Skeletal muscle cell (primary cell): ENCODE measurements around the gene ST6GALNAC3.
"Not testable (repeated sequence)": the region's sequence is repeated elsewhere in the genome, so short reads cannot be mapped to it uniquely, and the experiment has no call there.

Source experiments
- DNase-seq: peaks from one replicate; pipeline ENCODE4 v3.0.0-alpha.2; 2010; ENCODE audit warnings: low read depth
- H3K4me3 ChIP-seq: 2 replicates; pipeline ENCODE4 v1.5.1; 2011; ENCODE audit warnings: low read depth, mild to moderate bottlenecking, control low read depth, low read length, moderate library complexity

ST6GALNAC3 gene

DNA sequence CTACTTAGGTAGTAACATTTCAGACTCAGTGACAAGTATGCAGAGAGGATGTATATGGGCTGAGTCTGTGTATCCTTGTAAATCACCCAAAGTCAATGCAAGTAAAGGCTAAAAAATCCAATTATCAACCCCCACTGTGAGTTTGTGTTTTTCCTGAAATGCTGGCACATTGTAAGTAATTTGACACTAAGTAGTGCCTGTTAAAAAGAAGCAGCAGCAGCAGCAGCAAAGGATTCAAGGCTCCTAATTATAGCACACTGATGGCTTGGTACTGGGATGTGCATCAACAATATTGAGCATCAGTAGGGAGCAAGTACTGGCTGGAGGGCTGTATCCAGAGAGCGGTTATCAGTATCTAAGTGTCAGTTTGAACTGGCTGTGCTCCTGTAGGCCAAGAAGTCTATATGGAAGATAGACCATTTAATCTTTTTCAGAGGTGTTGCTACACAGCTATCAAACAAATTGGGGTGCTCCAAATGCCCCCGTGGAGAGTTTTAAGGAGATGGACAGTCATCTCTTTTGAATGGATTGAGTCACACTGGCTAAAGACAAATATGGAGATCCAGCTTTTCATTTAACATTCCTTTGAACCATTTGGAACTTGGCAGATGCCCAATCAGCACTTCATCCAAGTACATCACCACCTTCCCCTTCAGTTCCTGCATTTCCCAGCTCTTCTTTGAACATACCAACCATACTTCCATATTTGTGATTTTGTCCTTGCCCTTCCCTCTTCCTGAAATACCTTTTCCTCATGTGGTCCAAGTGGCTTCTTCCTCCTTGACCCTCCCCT lies 551.5 kb downstream of the ST6GALNAC3 start:
- DNase-seq: no peak
- H3K4me3 ChIP-seq: no peak overlapping the region

DNA sequence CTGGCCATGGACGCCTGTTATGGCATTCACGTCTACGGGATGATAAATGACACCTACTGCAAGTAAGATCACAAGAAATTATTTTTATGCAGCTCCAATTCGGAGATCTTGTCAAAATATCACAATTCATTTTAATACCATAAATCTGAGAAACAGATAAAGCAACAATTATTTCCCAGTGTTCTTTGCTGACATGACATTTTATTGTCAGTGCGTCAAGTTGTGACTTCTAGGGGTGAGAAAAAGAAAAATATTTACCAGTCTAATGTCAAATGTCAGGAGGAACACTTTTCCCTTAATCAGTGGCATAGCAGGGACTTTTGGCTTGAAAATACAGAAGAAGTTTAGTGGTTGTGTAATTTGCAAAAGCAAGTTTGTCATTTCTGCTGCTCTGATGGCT lies 553.0 kb downstream of the ST6GALNAC3 start:
- DNase-seq: no peak
- no peak overlapping the region for H3K4me3 ChIP-seq

DNA sequence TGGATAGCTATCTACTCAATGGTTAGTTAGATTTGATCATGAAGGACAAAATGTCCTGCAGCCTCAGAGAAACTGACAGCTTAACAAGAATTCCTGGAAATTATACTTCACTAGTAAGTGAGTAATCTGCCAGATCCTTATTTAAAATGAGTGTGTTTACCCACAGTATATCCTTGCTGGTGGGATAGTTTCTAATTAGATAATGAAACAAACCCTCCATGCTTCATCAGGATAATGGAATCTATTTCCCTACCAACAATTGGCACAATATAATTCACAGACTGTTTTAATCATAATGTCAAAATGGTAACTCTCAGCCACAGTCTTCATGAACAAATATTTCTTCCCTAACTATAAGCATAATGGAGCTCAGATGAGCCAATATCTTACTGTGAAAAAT lies 553.4 kb downstream of the ST6GALNAC3 start:
- no peak overlapping the region for H3K4me3 ChIP-seq
- no peak for DNase-seq

DNA sequence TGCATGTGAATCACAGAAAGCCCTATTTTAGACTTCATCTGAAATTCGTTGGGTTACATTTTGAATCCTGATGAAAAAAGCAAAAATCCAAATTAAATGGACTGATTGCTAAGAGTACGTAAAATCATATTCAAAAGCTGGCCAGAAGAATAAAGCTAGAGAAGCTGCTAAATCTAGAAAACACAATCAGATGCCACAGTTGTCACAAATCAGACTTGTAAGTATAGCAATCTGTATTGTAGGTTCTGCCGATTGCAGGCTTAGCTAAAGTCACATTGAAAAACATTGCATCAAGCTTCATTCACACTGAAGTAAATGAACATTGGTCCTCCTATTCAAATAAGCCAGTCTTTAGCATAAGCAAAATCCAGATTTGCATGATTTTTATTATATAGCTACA lies 557.6 kb downstream of the ST6GALNAC3 start:
- no peak for DNase-seq
- no peak overlapping the region for H3K4me3 ChIP-seq

DNA sequence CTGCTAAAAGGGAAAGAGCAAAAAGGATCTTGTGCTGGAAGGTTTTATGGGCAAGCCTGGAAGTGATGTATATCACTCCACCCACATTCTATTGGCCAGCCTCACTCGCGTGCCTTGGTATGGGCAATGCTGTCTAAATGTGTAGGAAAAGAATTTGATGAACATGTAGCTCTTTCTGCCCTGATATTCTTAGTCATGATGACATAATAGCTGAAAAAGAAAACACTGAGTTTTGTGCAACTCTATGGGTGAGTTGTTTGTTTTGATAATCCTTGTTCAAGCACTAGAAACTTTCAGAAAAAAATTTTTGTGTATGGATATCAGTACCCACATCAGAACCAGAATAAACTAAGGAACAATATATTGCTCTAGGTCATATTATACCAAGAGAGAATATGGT lies 561.2 kb downstream of the ST6GALNAC3 start:
- peak; percentile 12 for DNase-seq
- H3K4me3 ChIP-seq: no peak overlapping the region

DNA sequence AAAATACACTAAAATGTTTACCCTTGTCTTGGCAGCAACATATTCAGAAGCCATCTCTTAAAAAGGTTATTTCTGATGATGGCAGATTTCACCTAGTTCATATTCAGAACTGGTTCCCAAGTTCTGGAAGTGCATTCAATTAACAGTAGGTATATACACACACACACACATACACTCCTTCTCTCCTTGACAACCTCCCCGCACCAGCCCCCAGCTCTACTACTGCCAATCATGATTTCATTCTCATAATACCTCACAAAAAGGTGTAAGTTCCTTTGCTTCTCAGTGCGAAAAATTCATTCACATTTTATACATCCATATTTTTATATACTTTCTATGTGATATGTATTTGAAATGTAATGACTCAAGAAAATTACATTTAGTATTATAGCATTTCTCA lies 564.6 kb downstream of the ST6GALNAC3 start:
- no peak for DNase-seq
- no peak overlapping the region for H3K4me3 ChIP-seq

DNA sequence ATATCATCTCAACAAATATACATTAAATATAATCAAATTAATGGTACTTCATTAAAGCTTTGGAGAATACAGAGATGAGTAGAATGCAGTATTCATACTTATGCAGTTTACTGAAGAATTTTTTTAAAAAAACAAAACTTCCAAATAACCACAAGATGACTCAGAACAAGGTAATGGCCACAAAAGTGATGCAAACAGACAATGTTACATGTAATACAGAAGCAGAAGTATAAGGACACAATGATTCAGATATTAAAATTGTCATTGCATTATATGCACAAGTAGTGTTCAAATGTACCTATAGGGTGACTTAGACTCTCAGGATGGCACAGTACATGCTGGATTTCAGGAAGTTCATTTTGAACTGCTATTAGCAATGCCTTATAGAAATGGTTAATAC lies 565.5 kb downstream of the ST6GALNAC3 start:
- no peak overlapping the region for H3K4me3 ChIP-seq

DNA sequence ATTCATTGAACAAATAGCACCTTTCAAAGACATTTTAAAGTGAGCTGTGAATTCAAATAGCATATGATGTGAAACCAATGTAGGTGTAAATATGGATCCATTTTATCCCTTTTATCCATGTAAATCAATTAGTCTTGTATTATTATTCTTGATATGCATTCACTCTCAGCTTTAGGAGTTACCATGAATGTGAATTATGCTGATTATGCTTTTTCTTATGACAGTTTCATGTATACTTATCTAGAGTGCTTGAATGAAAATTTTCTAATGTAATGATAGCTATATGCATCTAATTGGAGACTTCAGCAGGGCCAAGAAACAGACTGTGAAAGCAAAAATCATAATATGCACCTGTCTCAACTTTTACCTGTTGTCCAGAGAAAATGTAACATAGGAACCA lies 566.2 kb downstream of the ST6GALNAC3 start:
- no peak for DNase-seq

More for the DNA sequence above, 565.5 kb downstream of the ST6GALNAC3 start:
- DNase-seq: peak; percentile 24

DNA sequence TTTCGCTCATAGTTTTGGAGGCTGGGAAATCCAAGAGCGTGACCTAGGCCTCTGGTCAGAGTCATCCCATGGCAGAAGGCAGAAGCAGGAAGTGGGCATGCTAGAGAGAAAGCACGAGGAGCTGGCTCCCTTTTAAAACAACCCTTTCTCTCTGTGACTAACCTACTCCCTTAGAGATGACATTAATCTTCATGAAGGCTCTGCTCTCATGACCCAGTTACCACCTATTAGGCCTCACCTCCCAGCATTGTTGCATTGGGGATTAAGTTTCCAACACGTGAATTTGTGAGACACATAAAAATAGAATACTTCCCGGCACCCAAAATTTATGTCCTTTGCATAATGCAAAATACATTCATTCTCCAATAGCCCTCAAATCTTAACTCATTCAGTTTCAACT lies 569.6 kb downstream of the ST6GALNAC3 start:
- DNase-seq: no peak
- no peak overlapping the region for H3K4me3 ChIP-seq

More for the DNA sequence above, 566.2 kb downstream of the ST6GALNAC3 start:
- H3K4me3 ChIP-seq: no peak overlapping the region

DNA sequence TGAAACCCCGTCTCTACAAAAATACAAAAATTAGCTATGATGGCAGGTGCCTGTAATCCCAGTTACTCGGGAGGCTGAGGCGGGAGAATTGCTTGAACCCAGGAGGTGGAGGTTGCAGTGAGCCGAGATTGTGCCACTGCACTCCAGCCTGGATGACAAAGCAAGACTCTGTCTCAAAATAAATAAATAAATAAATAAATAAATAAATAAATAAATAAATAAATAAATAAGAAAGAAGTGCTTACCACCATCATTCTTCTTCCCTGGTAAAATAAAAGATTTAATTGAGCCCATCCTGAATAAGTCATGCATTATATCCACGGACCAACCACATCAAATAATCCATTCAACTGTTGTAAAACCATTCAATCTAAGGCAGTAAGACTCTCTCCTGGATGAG lies 578.3 kb downstream of the ST6GALNAC3 start:
- H3K4me3 ChIP-seq, DNase-seq: not testable (repeated sequence)

DNA sequence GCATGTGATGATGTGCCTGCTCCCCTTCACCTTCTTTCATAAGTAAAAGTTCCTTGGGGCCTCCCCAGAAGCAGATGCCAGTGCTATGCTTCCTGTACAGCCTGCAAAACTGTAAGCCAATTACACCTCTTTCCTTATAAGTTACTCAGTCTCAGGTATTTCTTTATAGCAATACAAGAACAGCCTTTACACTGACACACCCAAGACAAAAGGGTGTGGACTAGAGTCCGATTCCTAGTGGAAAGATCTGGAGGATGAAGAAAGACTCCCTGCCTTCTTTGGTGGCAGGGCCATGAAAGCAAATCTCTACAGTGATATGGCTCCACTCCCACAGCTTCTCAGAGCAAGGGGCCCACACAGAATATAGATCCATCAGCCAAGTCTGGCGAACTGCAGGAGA lies 583.1 kb downstream of the ST6GALNAC3 start:
- DNase-seq: no peak
- H3K4me3 ChIP-seq: no peak overlapping the region

DNA sequence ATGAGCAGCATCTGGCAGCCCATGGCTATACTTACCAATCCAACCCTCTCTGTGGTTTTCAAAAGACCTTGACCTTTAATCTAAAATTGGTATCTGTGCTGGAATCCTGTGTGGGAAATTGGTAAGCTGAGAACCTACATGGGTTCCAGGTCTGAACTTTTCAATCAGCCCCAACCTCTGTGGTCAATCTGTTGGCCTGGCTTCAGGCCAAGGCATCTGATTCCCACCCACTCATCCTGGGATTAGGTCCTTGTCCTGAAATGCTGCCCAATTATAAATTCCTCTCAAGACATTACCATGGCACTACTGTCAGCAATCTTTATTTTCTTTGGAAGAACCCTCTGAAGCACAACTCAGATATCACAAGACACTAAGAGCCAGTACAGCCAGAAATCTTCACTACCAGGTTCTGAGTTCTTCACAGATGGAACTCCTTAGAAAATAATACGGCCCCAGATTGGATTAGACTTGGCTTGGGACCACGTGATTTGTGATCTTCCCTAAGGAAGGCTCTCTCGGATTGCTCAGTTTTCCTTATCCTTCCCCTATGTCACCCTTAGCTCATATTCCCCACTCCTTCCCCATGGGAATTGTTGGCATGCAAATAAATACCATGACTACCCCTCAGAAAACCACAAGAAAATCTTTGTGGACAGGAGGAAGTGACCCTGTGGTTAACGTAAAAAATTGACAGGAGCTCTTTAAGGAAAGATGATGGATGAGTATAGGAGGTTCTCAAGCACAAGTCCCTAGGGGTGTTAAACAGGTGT lies 584.8 kb downstream of the ST6GALNAC3 start:
- no peak overlapping the region for H3K4me3 ChIP-seq
- peak; percentile 20 for DNase-seq

DNA sequence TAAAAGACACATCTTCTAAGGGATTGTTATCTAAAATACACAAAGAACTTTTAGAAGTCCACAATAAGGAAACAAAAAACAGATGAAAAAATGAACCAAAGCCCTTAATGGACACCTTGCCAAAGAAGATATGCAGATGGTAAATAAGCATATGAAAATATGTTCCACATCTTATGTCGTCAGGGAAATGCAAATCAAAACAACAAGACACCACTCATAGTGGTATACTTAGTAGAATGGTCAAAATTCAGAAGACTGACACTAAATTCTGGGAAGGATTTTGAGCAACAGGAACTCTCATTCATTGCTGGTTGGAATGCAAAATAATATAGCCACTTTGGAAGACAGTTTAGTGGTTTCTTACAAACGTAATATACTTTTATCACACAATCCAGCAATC lies 587.0 kb downstream of the ST6GALNAC3 start:
- H3K4me3 ChIP-seq: no peak overlapping the region
- no peak for DNase-seq

DNA sequence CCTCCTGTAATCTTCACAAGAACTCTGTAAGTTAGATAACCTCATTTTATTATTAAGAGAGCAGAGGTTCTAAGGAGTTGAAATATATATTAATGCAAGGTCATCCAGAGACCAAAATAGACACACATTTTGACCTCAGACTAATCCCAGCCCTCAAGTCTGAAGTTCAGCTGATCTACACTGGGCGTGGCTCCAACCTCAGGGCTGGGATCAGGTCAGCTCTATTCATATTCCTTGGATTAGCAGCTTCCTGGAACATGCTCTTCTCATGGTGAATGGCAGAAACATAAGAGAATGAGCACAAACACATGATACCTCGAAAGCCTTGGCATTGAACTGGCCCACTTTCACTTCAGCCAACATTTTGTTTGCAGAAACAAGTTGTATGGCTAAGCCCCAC lies 592.0 kb downstream of the ST6GALNAC3 start:
- DNase-seq: no peak
- no peak overlapping the region for H3K4me3 ChIP-seq

DNA sequence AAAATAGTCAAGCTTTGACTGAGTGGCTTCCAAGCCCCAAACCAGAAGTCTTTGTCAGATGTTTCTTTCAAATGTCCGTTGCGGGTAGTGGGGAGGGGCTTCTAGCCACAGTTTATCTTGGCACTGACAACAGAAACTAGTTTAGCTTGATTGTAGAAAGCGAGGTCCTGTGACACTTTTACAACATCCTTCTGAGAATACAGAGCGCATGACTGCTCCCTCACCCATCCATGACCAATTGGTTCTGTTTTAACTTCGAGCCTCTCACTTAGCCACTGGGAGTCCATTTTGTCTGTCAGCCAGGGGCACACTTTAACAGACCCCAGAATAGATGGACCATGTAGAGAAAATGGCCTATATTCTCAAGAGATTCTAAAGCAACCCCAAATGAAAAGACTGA lies 593.5 kb downstream of the ST6GALNAC3 start:
- no peak overlapping the region for H3K4me3 ChIP-seq
- DNase-seq: no peak

DNA sequence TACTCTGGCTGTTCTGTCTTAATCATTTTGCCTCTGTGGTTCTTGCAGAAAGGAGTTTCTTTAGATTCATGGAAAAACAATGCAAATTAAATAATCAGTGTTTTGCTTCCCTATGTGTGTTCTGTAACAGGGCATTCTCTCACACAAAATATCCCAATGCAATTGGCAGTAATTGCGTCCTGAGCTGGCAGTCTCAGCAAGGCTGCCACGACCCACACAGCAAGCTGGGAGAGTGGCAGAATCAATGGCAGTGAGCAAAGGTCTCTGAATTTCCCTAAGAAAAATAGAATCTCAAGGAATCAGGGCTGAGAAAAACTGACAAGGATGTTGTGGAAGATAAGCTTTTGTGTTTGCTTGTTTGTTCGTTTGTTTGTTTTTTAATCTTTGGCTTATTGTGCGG lies 594.6 kb downstream of the ST6GALNAC3 start:
- no peak overlapping the region for H3K4me3 ChIP-seq
- no peak for DNase-seq

DNA sequence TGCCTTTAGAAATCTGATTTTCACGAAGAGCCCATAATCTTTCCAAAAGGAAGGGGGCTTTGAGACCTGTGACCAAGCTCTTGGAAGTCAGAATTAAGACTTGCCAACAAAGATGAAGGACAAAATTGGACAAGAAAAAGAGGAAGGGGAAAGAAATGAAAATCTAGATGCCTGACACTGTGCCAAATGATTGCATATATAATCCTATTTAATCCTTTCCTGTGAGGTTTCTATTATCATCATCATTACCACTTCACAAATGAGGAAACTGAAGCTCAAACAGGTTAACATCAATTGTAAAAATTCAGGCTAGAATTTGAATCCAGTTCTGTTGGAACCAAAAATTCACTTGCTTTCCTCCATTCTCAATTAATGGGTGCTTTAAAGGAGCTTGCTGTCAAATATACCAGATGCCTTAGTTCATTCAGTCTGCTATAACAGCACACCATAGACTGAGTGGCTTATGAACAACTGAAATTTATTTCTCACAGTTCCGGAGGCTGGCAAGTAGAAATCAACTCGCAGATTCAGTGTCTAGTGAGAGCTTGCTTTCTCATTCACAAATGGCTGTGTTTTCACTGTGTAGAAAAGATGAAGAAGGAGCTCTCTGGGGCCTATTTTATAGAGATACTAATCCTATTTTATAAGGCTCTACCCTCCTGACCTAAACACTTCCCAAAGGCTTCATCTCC lies 595.2 kb downstream of the ST6GALNAC3 start:
- H3K4me3 ChIP-seq: no peak overlapping the region
- no peak for DNase-seq

DNA sequence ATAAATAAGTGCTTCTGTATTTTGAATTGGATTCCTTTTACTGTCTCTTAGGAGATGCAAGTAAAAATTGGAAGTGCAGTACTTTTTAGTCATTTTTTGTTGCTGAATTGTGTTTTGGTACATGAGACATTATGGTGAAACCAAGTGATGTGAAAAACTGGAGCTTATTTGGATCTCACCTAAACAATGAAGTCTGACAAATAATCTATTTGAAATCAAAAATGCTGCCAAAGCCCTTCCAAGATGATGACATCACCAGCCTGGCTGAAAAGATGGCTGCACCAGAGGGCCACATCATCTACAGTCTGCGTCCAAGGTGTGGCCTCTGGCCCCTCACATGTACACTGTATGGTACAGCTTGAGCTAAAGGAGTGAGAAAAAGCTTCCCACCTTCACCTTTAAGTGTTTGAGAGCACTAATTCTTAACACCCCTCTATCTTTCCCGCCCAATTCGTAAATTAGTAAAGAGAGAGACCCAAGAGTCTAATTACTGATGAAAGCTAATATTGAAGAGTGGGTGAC lies 600.2 kb downstream of the ST6GALNAC3 start:
- DNase-seq: no peak
- H3K4me3 ChIP-seq: no peak overlapping the region

DNA sequence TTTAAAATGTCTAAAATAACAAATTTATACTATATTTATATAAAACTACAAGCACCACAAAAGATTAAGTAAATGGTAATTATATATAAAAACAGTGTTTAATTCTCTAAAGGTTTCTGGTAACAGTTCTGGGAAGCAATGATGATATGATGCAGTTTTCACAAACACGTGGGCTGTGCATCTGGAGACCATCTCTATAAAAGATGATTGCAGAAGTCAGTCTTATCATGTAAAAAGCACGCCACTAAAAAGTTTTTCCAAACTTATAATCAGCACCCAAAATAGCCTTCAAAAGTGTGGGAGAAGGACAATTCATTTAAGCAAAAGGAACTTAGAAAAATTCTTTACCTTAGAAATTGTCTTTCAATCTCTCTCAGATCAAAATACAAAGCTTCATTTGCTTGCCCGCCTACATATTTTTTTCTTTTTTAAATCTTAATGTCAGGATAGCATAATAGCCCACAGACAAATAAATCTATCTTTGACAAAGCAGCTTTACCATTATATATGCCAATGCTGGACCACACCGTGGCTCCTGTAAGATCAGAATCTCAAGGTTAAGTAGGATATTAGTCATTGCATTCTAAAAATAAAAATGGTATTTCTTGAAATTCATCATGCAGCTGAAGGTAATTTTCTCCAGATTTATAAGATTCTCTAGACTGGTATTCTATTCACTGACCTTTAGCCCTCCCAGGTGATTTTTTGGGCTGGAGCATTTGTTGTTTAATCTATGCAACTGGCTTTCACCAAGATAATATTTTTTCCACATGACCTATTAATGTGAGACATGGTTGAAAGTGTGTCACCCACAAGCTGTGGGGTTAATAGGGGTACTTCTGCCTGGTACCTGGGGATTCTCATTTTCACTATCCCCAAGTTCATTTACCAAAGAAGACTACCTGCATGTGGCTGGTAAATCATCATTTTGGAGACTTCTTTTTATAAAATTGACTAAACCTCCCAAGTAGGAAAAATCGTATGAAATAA lies 603.2 kb downstream of the ST6GALNAC3 start:
- DNase-seq: no peak

More for the DNA sequence above, 603.2 kb downstream of the ST6GALNAC3 start:
- H3K4me3 ChIP-seq: no peak overlapping the region
